GM03348 (cell line): Measurements from ENCODE around the gene DEPP1.
A peak's percentile ranks its signal among the peaks of the same experiment; 100 is the strongest.

Experiments used
- DNase-seq: peaks from one replicate; pipeline ENCODE4 v3.0.0; 2012; ENCODE audit warnings: low spot score

DEPP1 gene

GRCh38 chr10:44932517-44933450, 45.8 kb downstream of the DEPP1 start:
- peak; percentile 90 for DNase-seq

GRCh38 chr10:44931621-44932516, 46.7 kb downstream of the DEPP1 start:
- no peak for DNase-seq

GRCh38 chr10:44930904-44931620, 47.5 kb downstream of the DEPP1 start:
- no peak for DNase-seq

- no peak for DNase-seq
Observed at GRCh38 chr10:44929356-44930255, 49.0 kb downstream of the DEPP1 start.

- no peak for DNase-seq
Observed at GRCh38 chr10:44928462-44928861, 50.1 kb downstream of the DEPP1 start.

GRCh38 chr10:44927352-44927751, 51.3 kb downstream of the DEPP1 start:
- no peak for DNase-seq

- no peak for DNase-seq
Observed at GRCh38 chr10:44926751-44927351, 51.8 kb downstream of the DEPP1 start.
